HG03064 (cell line): ENCODE results near the gene GJA9.
"Not testable (repeated sequence)": the region's sequence is repeated elsewhere in the genome, so short reads cannot be mapped to it uniquely, and the experiment has no call there.

Experiments used
- ATAC-seq: cut with Tn5 transposase; IDR thresholded peaks from one replicate; pipeline ENCODE4 v1.9.1; 2021; ENCODE audit warnings: low read depth; ENCODE audit not compliant: unreplicated experiment

The GJA9 gene

DNA sequence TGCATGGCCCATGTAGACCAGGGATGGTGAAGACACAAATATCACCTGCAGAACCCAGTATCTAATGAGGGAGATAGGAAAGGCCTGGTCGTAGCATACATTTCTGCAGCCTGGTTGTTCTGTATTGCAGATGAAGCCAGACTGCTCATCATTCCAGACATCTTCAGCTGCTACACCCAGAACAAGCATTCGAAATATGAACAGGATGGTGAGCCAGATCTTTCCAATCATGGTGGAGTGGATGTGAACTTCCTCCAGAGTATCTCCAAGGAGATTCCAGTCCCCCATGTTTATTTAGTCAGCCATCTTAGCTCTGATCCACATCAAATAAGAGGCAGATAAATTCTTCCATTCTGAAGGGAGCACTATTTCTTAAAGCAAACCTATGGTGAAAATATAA is 5.6 kb downstream of the GJA9 start:
- no peak for ATAC-seq

DNA sequence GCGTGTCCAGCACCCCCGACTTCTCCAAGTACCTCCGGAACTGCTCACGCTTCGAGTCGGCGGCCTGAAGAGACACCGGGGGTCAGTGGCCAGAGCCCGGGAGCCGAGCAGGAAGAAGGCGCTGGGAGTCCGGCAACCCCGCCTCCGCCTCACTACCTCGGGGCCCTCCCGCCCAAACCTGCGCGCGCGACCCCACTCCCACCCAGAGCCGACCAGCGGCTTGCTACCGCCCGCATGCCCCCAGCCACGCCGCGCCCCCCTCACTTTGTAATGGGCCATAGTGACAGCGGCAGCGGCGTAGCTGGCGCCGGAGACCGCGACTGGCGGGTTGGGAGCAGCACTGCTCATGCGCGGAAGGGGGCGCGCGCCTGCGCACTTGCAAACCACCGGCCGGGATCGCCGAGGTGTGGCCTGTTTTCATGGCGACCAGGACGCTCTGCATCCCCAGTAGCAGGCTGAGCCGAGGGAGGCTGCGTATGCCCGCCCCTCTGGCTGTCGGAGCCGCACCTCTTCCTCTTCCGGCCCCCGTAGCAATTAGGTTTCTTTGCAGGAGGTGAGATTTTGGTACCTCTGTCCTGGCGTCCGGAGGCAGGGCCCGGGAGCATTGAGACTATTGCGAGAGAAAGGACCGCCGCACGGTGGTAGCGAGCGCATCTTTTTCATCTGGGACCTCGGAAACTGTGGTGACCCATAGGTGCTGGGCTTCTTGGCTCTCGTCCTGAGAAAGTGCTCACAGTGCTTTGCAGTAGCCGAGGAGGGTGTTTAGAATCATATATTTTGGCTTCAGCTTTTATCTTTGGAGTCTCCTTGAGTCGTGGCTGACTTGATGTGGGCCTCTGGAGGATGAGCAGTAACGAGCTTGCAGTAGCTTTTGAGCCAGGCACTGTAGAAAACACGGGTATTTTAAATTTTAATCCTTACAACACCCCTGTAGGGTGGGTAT is 8.1 kb downstream of the GJA9 start, which contains the start of gene MYCBP:
Gene MYCBP, minus strand, starts transcription at position 322 of the 943 bp plus-strand sequence. Its CDS starts 43 bp downstream, at position 279.
- ATAC-seq = peak; percentile 90

DNA sequence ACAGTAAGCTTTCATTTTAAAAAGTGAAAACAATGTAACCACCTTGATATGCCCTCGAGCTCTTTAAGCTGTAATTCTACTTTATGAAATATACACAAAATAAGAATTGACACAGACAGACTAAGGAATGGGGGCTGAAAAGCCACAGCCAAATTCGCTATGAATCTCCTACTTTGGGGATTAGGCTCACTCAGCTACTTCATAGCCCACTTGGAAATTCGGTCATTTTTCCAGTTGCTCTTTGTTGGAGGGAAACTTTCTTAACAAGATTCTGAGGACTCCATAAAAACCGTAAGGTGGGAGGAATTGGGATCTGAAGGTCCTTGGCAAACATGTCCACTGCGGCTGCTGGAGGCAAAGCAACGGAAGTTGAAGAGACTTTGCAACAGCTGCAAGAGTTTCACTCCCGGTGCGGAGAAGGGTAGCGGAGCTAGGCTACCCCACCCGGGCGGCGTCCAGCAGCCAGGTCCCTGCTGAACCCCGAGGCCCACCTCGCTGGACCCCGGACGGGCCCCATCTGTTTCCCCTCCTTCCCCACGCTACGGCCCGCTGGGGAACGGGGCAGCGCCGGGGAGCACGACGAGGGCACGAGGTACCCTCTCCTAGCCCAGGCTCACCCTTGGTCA is 8.9 kb downstream of the GJA9 start:
- ATAC-seq = peak; percentile 13

DNA sequence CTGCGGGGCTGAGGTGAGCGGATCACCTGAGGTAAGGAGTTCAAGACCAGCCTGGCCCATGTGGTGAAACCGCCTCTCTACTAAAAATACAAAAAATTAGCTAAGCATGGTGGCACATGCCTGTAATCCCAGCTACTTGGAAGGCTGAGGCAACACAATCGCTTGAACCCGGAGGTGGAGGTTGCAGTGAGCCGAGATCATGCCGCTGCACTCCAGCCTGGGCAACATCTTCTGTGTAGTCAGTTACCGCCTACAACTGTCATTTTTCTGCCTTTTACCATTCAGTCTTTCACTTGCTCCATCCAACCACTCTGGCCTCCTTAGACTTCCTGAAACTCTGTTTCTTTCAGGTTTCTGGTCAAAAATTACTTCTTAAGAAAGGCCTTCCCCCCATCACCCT is 10.4 kb downstream of the GJA9 start:
- no peak for ATAC-seq

DNA sequence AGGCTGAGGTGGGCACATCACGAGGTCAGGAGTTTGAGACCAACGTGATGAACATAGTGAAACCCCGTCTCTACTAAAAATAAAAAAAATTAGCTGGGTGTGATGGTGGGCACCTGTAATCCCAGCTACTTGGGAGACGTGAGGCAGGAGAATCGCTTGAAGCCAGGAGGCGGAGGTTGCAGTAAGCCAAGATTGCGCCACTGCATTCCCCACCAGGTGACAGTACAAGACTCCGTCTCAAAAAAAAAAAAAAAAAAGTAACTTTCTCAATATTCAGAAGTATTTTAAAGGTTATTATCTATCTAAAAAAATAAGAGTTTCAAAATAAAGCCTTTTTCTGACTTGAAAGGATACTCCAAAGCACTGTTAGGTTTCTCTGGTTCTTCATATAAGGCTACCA is 14.2 kb downstream of the GJA9 start:
- ATAC-seq = no peak

DNA sequence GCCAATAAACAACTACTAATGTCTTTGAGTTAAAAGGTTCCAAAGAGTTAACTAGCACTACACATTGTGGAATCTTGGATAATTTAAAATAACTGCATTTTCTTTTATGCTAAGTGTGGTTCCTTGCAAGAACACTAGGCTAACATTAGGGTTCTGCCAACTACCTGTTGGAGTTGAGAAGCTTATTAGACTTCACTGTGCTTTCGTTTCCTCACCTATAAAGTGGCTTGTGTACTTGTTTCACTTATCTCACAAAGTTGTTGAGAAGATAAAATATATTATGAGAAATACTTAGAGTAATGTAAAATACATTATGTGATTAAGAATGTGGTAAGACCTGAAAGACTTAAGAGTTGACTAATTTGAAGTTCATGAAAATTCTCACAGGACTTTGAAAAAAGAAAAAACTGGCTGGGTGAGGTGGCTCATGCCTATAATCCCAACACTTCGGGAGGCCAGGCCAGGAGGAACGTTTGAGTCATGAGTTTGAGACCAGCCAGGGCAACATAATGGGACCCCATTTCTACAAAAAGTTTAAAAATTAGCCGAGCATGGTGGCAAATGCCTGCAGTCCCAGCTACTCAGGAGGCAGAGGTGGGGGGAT is 16.2 kb downstream of the GJA9 start:
- ATAC-seq = no peak

DNA sequence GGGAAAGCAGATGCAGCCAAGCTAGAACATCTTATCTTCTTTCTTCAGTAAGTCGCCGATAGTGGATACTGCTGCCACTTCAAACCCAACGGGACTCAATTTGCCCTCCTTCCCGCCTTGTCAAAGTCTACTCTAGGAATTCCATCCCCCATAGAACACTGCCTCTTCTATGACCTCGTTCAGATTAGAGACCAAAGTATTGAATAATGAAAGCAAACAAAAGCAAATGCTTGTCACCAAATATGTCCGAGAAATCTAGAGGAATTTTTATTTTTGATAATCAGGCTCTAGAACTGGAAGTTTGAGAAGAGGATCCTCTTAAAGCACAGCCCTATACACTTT is 21.0 kb downstream of the GJA9 start:
- ATAC-seq = no peak

DNA sequence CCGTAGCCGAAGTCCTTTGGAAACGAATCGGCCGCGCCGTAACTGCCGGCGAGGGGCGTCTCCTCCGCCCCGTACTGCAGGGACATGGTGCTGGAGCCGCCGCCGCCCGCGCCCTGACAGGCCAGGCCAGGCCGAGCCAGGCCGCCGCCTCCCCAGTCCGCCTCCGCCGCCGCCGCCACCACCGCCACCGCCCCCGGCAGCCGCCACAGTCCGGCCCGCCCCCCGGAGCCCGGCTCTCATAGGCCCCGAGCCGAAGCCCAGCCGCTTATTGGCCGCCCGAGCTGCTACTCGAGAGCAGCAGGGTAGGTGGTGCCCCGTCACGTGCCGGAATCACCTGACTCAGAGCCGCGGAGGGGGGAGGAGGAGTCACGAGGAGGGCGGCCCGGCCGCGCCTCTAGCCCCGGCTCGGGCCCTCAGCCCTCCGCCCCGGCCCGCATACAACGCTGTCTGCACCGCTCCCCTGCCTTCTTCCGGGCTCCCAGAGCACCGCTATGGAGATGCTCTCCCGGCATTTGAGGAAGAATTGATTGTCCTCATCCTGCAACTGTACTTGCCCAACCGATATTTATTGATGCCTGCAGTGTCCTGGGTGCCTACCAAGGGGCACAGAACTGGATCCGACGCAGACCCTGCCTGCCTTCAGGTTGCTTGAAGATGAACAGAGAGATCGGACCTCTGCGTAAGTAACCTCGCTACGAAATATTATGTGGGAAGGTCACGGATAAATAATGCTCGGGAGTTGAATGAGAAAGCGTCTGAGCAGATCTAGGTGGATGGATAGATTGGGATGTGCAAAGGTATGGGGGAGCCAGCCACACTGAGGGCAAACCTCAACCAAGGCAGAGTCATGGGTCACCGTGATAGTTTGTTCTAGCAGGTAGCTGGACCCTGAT is 21.6 kb downstream of the GJA9 start, which contains the start of gene RRAGC:
Gene RRAGC, minus strand, starts transcription at position 212 of the 893 bp plus-strand sequence. Its CDS starts 126 bp downstream, at position 86.
- ATAC-seq = peak; percentile 92

DNA sequence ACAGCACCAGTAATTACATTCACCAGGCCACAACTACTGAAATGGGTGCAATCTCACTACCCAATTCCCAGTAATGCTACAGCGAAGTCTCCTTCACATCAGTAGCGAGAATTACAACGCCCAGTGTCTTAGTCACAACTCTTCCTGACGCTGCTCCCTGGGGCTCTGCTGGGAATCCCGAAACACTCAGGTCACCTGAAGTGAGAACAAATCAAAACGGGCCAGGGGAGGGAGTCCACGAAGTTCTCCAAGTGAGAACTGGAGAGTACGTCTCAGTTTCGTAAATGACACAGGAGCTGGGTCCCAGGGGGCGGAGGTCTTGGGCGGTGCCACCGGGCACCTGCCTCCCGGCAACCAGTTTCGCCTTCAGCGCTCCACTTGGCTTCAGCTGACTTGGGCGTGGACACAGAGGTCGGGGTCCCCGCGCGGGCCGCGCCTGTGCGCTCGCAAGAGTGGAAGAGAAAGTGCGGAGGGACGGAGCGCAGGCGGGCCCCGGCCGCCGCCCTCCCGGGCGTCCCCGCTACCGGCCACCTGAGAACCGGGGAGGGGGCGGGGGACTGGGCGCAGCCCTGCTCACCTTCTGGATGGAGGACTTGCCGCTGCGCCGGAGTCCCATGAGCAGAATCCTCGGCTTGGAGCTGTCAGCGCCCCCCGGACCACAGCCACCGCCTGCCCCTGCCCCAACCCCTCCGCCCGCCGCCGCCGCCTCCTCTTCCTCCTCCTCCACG is 22.4 kb downstream of the GJA9 start:
- peak; percentile 25 for ATAC-seq

DNA sequence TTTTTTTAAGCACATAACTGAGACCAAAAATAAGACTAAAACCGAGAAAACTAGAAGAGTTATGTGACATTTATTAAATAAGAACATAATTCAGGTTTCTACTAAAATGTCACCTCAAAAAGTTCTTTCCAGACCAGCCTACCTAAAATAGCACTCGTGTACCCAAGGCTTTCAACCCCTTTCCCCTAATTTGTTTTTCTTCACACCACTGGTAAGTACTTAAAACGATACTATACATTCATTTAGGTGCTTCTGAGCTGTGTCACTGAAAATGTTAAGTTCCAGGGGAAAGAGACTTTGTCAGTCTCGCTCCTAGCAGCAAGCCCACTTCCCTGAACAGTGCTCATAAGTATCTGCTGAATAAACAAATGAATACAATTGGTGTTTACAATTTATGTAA is 28.6 kb downstream of the GJA9 start:
- ATAC-seq = no peak

DNA sequence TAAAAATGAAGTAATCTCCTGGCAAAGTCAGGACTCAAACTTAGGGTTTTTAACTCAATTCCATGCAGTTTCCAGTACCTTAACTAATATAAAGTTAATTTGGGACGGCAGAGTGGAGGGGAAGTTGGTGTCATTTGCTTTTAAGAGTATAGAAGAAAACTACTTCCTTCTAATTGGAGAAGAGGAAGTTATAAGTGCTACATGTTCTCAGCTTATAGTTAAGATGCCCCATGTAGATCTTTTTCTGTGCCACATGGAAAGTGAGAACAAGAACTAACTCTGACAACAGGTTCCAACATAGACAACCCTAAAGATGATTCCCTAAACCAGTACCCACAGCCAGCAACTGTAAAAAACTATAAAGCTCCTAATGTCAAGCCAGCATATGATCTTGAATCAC is 33.3 kb downstream of the GJA9 start:
- no peak for ATAC-seq

DNA sequence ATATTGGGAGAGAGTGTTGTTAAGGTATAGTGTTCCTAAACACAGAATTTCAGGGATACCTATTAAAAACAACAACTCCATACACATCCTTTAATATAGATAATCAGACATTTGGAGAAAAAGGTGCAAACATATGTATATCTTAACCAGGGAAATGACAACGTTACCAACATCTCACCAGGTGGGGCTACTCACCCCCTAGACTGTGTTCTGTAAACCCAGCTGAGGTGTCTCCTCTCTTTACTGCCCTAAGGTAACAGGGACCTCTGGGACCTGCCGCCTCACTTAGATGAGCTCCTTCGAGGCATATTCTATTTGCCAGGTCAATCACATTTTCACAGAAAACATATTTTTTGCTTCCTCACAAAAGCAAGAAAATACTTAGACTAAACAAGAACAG is 35.2 kb downstream of the GJA9 start:
- no peak for ATAC-seq

DNA sequence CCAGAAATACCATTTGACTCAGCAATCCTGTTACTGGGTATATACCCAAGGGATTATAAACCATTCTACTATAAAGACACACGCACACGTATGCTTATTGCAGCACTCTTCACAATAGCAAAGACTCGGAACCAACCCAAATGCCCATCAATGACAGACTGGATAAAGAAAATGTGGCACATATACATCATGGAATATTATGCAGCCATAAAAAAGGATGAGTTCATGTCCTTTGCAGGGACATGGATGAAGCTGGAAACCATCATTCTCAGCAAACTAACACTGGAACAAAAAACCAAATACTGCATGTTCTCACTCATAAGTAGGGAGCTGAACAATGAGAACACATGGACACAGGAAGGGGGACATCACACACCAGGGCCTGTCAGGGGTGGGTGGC is 36.3 kb downstream of the GJA9 start:
- ATAC-seq = not testable (repeated sequence)

DNA sequence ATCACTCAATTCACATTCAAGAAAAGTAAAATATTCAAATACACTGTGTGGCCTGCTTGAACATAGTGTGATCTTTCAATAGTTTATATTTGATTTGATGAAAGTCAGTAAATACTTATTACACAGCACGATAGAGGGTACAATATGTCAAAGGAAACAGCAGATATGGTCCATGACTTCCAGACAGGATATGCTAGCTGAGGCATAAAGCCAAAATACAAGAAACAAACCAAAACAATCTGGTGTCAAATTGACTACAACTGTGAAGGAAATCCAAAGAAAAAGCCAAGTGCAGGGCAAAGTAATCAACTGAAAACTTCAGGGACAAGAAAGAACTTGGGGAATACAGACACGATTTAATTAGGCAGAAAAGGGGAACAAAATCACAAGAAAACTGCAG is 41.1 kb downstream of the GJA9 start:
- no peak for ATAC-seq

DNA sequence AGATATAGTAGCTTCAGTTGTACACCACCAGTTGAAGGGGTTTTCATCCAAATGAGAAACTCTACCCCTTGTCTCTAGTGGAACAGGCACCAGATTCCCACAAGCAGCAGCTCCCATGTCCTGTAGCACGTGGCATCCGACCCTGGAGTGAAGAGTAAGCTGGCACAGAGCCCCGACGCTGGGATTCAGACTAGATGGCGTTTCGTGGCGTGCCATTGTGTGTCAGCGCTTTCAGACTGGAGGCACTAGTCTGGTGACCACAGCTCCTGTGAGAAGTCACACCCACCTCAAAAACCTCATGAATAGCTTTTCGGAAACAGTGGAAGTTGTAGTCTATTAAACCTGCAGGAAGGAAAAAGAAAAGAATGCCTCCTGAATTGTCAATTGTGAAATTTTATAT is 42.0 kb downstream of the GJA9 start:
- ATAC-seq = no peak

DNA sequence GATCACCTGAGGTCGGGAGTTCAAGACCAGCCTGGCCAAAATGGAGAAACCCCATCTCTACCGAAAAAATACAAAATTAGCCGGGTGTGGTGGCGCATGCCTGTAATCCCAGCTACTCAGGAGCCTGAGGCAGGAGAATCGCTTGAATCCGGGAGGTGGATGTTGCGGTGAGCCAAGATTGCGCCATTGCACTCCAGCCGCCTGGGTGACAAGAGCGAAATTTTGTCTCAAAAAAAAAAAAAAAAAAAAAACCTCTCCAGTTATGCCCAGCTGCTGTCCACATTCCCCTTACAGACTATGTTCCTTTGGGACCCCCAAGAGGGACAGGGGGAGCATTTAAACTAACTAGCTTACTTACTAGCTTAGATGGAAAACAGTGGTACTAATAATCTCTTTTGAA is 45.1 kb downstream of the GJA9 start:
- ATAC-seq = not testable (repeated sequence)

DNA sequence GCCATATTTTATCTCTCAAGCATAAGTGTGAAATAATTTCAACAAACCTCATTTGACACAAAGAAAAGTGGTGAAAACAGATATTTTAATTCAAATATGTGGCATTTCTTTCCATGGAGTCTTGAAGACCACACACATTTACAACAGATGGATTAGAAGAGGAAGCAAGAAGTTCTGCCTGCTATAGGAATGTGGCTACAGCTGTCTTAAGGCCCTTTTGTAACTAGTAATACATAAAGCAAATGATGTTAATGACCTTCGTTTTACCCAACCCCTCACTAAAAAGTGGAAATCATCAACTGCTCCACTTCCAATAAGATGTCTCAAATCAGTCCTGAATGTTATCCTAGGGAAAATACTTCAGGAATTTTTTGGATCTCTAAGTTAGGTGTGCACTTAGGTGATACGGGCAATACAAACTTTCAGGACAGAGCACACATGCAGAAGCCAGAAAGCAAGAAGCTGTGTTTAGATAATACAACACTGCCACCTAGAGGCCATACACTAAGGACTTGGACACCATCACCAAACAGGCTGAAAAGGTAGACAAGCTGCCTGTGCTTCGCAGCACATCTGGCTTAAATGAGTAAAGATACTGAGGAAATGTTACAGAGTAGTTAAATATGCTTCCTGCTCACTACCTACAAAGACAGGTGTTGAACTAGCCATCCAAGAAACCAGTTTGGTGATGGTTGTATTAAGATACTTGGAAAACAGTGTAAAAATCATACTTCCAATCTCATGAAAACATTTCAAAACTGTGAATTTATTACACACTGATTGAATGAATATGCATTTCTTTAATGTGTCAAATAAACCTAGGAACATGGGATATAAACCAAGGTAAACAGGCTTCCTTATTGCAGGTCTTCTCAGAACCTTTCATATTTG is 46.2 kb downstream of the GJA9 start:
- ATAC-seq = no peak

DNA sequence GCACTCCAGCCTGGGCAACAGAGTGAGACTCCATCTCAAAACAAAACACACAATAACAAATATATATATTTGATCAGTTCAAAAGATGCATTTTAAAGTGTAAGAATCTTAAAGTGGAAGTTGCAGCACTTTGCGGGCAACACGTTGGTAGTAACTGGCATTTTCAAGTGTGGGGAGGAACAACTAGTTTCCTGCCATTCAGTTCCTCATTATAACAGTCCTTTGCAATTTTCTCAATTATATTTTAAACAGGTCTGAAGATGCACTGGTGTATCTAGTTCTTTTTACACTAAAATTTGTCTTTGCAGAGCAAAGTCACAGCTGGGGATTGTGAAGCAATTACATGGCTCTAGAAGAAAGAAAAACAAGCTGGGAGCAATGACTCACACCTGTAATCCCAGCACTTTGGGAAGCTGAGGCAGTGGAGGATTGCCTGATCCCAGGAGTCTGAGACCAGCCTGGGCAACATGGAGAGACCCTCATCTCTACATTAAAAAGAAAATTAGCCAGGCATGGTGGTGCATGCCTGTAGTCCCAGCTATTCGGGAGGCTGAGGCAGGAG is 47.1 kb downstream of the GJA9 start:
- no peak for ATAC-seq

DNA sequence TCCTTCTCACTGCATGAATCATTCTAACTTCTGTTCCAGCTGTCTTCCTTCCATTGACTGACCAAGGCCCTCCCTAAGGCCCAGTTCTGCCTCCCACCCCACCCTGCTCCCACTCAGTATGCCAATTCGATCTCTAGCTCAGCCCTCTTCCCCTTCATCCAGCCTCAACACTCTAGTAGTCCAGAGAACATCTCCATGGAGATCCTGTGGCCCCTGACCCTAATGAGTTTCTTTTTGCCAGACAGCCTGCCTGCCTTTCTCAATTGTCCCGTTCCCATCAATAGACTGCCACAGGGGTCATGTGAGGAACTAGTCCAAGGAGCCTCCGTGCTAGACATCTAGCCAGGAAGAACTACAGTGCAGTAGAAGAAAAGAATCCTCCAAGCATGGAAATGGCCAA is 48.2 kb downstream of the GJA9 start:
- no peak for ATAC-seq
